ENCODE data around the gene PPP2CA. TPM values are rescaled to one million over a fixed set of nuclear protein-coding genes. Genes with fewer than 3 reads are reported as not detected.

PPP2CA gene
- polyA plus RNA-seq, 2 of the 4 experiments (the other 2 are of a cell fraction): 273 to 357 TPM

- peak overlapping the region; percentile 94 for H3K4me2 ChIP-seq
- peaks cover 19% of the 10 kb centered on the region; the same call in 2 of the 3 replicates for H3K4me1 ChIP-seq
- 6% methylated on average over 10 of the region's 10 CpGs for WGBS (ENCODE audit: missing lambda C conversion rate)
- no peak for ATAC-seq
- no peaks in the 10 kb centered on the region for H3K9me3 ChIP-seq
- CTCF ChIA-PET: interaction anchor here (1.2 to 3.7 kb wide), 5 partner anchors 8 to 135 kb away, joined by 3 to 22 read pairs (median 5); no protein-coding TSS in a partner anchor
- peak overlapping the region; percentile 89 for H3K4me3 ChIP-seq
- peak overlapping the region; percentile 94 to 98 for H3K27ac ChIP-seq
- DNase-seq (ENCODE audit: low read depth in 1 of 2, low spot score in 1 of 2): peak in 1 of 2 experiments; percentile 23
- FAIRE-seq: no peak
- POLR2A ChIA-PET: interaction anchor here (0.9 to 2.8 kb wide), 5 partner anchors 12 to 114 kb away, joined by 3 to 46 read pairs (median 14); partner anchors contain the start of gene PPP2CA
- TF ChIP-seq MAFK (IDR thresholded peaks at IDR 0.05; ENCODE audit: partially characterized antibody): peak; percentile 64
- TF ChIP-seq EP300 (IDR thresholded peaks at IDR 0.05): no peak
These were observed 50.7 kb downstream of the PPP2CA start for GRCh38 chr5:134174841-134175839.

- FAIRE-seq: no peak
- Histone ChIP-seq H3K9me3 (no peaks in the 10 kb centered on the region), H3K4me1 (peaks cover 11% of the 10 kb centered on the region; the same call in 2 of the 3 replicates), H3K4me2 (no peak overlapping the region), H3K27ac (no peak overlapping the region), H3K4me3 (no peak overlapping the region)
- WGBS (ENCODE audit: missing lambda C conversion rate): 89% methylated on average over 4 of the region's 4 CpGs
- ChIA-PET CTCF (interaction anchor here (0.6 to 2.1 kb wide), 3 partner anchors 25 to 120 kb away, joined by 4 to 7 read pairs (median 5); no protein-coding TSS in a partner anchor), POLR2A (no interaction called here)
- ATAC-seq: no peak
- DNase-seq (ENCODE audit: low read depth in 1 of 2, low spot score in 1 of 2): no peak
- TF ChIP-seq SMC3 (IDR thresholded peaks at IDR 0.05): no peak
- TF ChIP-seq NR3C1 (IDR thresholded peaks at IDR 0.05): no peak
- no peak for TF ChIP-seq ATOH8 (CRISPR knock-in tag; IDR thresholded peaks at IDR 0.05; ENCODE audit: low read depth)
- no peak for TF ChIP-seq NFE2L2 (conservative IDR thresholded peaks at IDR 0.05; ENCODE audit: low read length)
- TF ChIP-seq NPAS2 (CRISPR knock-in tag; IDR thresholded peaks at IDR 0.05; ENCODE audit: borderline replicate concordance): no peak
- no peak for TF ChIP-seq EHF (CRISPR knock-in tag; IDR thresholded peaks at IDR 0.05)
- no peak for TF ChIP-seq ZNF302 (CRISPR knock-in tag; IDR thresholded peaks at IDR 0.05)
- TF ChIP-seq FOXS1 (CRISPR knock-in tag; IDR thresholded peaks at IDR 0.05): no peak
- TF ChIP-seq POLR2A (IDR thresholded peaks at IDR 0.05; ENCODE audit: low read length): no peak
- TF ChIP-seq, protein P1, sequence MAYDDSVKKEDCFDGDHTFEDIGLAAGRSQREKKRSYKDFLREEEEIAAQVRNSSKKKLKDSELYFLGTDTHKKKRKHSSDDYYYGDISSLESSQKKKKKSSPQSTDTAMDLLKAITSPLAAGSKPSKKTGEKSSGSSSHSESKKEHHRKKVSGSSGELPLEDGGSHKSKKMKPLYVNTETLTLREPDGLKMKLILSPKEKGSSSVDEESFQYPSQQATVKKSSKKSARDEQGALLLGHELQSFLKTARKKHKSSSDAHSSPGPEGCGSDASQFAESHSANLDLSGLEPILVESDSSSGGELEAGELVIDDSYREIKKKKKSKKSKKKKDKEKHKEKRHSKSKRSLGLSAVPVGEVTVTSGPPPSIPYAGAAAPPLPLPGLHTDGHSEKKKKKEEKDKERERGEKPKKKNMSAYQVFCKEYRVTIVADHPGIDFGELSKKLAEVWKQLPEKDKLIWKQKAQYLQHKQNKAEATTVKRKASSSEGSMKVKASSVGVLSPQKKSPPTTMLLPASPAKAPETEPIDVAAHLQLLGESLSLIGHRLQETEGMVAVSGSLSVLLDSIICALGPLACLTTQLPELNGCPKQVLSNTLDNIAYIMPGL (CRISPR knock-in tag; IDR thresholded peaks at IDR 0.05; ENCODE audit: borderline replicate concordance): no peak
- no peak for TF ChIP-seq POLR2AphosphoS2 (conservative IDR thresholded peaks at IDR 0.05; ENCODE audit: low read length)
- TF ChIP-seq, protein P2, sequence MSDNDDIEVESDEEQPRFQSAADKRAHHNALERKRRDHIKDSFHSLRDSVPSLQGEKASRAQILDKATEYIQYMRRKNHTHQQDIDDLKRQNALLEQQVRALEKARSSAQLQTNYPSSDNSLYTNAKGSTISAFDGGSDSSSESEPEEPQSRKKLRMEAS (IDR thresholded peaks at IDR 0.05): no peak
- no peak for TF ChIP-seq PBX3 (IDR thresholded peaks at IDR 0.05)
- no peak for TF ChIP-seq MYC (IDR thresholded peaks at IDR 0.05; ENCODE audit: borderline replicate concordance, low read length)
- TF ChIP-seq GATA3 (IDR thresholded peaks at IDR 0.05; ENCODE audit: borderline replicate concordance): no peak
- TF ChIP-seq, protein P3, sequence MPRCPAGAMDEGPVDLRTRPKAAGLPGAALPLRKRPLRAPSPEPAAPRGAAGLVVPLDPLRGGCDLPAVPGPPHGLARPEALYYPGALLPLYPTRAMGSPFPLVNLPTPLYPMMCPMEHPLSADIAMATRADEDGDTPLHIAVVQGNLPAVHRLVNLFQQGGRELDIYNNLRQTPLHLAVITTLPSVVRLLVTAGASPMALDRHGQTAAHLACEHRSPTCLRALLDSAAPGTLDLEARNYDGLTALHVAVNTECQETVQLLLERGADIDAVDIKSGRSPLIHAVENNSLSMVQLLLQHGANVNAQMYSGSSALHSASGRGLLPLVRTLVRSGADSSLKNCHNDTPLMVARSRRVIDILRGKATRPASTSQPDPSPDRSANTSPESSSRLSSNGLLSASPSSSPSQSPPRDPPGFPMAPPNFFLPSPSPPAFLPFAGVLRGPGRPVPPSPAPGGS (IDR thresholded peaks at IDR 0.05): no peak
- TF ChIP-seq FOSB (CRISPR knock-in tag; IDR thresholded peaks at IDR 0.05): no peak
- TF ChIP-seq ESRRA (IDR thresholded peaks at IDR 0.05; ENCODE audit: borderline replicate concordance, low read length): no peak
- TF ChIP-seq RFX5 (IDR thresholded peaks at IDR 0.05): no peak
- no peak for TF ChIP-seq KDM5A (IDR thresholded peaks at IDR 0.05)
These were observed 53.9 kb downstream of the PPP2CA start for GRCh38 chr5:134171972-134172371.
